Measurements from ENCODE around the gene CD34. TPM values are rescaled to one million over a fixed set of nuclear protein-coding genes. Genes with fewer than 3 reads are reported as not detected.
"Not testable (repeated sequence)": the region's sequence is repeated elsewhere in the genome, so short reads cannot be mapped to it uniquely, and the experiment has no call there.

Gene CD34
- total RNA-seq, 1 donor from 2014 or later: 277 TPM

DNA sequence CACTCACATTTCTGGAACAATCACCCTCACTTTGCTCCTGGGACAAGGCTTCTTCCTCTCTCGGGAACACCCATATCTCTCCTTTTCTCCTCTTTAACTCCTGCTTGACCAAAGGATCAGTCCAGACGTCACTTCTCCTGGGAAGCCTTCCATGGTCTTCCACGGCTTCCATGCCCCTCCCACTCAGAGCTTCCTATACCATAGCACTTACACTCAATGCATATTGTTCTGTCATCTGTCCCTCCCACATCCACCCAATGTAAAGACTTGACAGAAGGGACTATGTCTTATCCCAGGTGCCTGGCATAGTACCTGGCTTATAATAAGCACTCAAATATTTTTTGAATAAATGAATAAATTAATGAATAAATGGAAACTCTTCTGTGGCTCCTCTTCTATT lies 28.2 kb downstream of the CD34 start:
- Mint-ChIP-seq H3K4me3 (ENCODE audit: unreplicated experiment) (no peak overlapping the region), H3K4me1 (ENCODE audit: unreplicated experiment) (peaks cover 48% of the 10 kb centered on the region), H3K36me3 (ENCODE audit: low read depth, unreplicated experiment) (peaks cover 28% of the 10 kb centered on the region), H3K9me3 (ENCODE audit: unreplicated experiment) (no peaks in the 10 kb centered on the region), H3K27ac (ENCODE audit: unreplicated experiment) (no peak overlapping the region), H3K27me3 (ENCODE audit: unreplicated experiment) (peaks cover 13% of the 10 kb centered on the region)
- TF ChIP-seq, protein P1, sequence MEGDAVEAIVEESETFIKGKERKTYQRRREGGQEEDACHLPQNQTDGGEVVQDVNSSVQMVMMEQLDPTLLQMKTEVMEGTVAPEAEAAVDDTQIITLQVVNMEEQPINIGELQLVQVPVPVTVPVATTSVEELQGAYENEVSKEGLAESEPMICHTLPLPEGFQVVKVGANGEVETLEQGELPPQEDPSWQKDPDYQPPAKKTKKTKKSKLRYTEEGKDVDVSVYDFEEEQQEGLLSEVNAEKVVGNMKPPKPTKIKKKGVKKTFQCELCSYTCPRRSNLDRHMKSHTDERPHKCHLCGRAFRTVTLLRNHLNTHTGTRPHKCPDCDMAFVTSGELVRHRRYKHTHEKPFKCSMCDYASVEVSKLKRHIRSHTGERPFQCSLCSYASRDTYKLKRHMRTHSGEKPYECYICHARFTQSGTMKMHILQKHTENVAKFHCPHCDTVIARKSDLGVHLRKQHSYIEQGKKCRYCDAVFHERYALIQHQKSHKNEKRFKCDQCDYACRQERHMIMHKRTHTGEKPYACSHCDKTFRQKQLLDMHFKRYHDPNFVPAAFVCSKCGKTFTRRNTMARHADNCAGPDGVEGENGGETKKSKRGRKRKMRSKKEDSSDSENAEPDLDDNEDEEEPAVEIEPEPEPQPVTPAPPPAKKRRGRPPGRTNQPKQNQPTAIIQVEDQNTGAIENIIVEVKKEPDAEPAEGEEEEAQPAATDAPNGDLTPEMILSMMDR (IDR thresholded peaks at IDR 0.05; ENCODE audit: unreplicated experiment): no peak
- DNase-seq (ENCODE audit: low spot score): no peak

DNA sequence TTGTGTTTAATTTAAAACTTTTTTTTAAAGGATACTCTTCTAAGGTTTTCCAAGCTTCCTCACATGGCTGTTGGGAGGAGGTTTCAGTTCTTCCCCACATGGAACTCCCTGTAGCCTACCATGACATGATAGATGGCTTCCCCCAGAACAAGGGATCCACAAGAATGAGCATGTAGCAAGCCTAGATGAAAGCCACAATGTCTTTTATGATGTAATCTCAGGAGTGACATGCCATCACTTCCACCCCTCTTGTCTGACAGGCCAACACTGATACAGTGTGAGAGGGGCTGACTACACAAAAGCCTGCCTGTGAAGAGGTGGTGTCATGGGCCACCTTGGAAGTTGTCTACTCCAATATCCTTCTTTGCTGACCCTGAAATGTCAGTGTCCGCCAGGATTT lies 32.0 kb downstream of the CD34 start:
- no peak for DNase-seq (ENCODE audit: low spot score)
- Mint-ChIP-seq H3K9me3 (ENCODE audit: unreplicated experiment) (no peaks in the 10 kb centered on the region), H3K27me3 (ENCODE audit: unreplicated experiment) (peaks cover 12% of the 10 kb centered on the region), H3K36me3 (ENCODE audit: low read depth, unreplicated experiment) (peaks cover 17% of the 10 kb centered on the region), H3K27ac (ENCODE audit: unreplicated experiment) (no peak overlapping the region), H3K4me3 (ENCODE audit: unreplicated experiment) (no peak overlapping the region), H3K4me1 (ENCODE audit: unreplicated experiment) (peaks cover 26% of the 10 kb centered on the region)
- TF ChIP-seq, protein P1 (IDR thresholded peaks at IDR 0.05; ENCODE audit: unreplicated experiment): no peak

DNA sequence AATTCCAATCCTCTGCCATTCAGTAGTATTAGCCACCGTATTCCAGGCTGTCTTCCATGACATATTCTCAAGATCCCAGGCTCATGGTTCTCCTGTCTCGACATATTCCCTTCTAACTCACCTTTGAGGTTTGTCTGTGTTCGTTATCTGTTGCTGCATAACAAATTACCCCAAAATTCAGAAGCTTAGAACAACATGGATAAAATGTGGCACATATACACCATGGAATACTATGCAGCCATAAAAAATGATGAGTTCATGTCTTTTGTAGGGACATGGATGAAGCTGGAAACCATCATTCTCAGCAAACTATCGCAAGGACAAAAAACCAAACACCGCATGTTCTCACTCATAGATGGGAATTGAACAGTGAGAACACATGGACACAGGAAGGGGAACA lies 33.0 kb downstream of the CD34 start:
- H3K9me3 Mint-ChIP-seq (ENCODE audit: unreplicated experiment); H3K27ac Mint-ChIP-seq (ENCODE audit: unreplicated experiment); H3K27me3 Mint-ChIP-seq (ENCODE audit: unreplicated experiment); DNase-seq (ENCODE audit: low spot score); H3K4me3 Mint-ChIP-seq (ENCODE audit: unreplicated experiment): not testable (repeated sequence)
- H3K36me3 Mint-ChIP-seq (ENCODE audit: low read depth, unreplicated experiment): peaks cover 13% of the 10 kb centered on the region
- H3K4me1 Mint-ChIP-seq (ENCODE audit: unreplicated experiment): peaks cover 17% of the 10 kb centered on the region

DNA sequence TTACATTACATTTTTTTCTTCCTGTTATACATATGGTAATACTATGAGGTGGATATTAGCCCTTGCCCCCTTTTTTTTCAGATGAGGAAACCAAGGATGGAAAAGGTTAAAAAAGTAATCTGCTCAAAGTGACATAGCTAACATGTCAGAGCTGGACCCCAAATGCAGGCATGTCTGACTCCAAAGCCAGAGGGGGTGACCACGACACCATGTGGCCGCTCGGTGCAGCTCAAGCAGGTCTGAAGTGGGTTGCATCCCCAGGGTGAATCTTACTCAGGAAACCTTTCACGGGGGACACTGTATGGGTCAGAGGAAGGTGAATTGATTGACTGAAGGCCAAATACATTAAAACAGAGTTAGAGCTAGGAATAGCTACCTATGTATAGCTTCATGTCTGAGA lies 34.8 kb downstream of the CD34 start:
- Mint-ChIP-seq H3K9me3 (ENCODE audit: unreplicated experiment) (no peaks in the 10 kb centered on the region), H3K36me3 (ENCODE audit: low read depth, unreplicated experiment) (peaks cover 13% of the 10 kb centered on the region), H3K27ac (ENCODE audit: unreplicated experiment) (no peak overlapping the region), H3K4me1 (ENCODE audit: unreplicated experiment) (peaks cover 14% of the 10 kb centered on the region), H3K27me3 (ENCODE audit: unreplicated experiment) (peaks cover 9% of the 10 kb centered on the region), H3K4me3 (ENCODE audit: unreplicated experiment) (no peak overlapping the region)
- TF ChIP-seq, protein P1 (IDR thresholded peaks at IDR 0.05; ENCODE audit: unreplicated experiment): no peak
- no peak for DNase-seq (ENCODE audit: low spot score)

DNA sequence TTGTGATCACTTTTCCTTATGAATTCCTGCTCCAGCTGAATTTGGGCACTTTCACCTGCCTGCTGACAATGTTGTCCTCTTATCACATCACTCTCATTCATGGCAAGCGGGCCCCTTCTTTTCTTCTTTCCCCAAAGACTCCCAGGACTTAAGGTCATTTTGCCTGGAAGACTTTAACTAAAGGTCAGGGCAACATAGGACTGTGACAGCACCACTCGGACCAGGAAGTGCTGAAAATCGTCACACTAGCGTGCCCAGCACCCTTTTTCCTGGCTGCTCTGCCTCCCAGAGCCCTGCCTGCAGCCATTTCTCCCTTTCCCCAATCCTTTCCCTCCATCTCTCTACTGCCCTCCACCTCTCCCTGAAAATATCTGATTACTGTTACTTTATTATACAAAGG lies 35.4 kb downstream of the CD34 start:
- Mint-ChIP-seq H3K9me3 (ENCODE audit: unreplicated experiment) (no peaks in the 10 kb centered on the region), H3K27ac (ENCODE audit: unreplicated experiment) (no peak overlapping the region), H3K36me3 (ENCODE audit: low read depth, unreplicated experiment) (peaks cover 13% of the 10 kb centered on the region), H3K4me1 (ENCODE audit: unreplicated experiment) (peaks cover 20% of the 10 kb centered on the region), H3K27me3 (ENCODE audit: unreplicated experiment) (peaks cover 9% of the 10 kb centered on the region), H3K4me3 (ENCODE audit: unreplicated experiment) (no peak overlapping the region)
- no peak for DNase-seq (ENCODE audit: low spot score)
- TF ChIP-seq, protein P1 (IDR thresholded peaks at IDR 0.05; ENCODE audit: unreplicated experiment): no peak
